Natural killer cell (primary cell): ENCODE results near the gene UQCRHL. TPM values are rescaled to one million over a fixed set of nuclear protein-coding genes. Genes with fewer than 3 reads are reported as not detected.

ENCODE experiments used
- ATAC-seq, 3 donors: fragments of 150-1000 bp in 2 of 3; fragments of 200-7000 bp in 1 of 3; cut with Tn5 transposase; 1 replicate in 1 of 3; 2 replicates in 2 of 3; pipeline ENCODE4 v1.10.0; 2021; ENCODE audit warnings: mild to moderate bottlenecking in 2 of 3, moderate library complexity in 2 of 3
- DNase-seq, 2 donors: peaks; one replicate each; pipeline versions ENCODE4 v3.0.0 to v3.0.0-alpha.2; 2013 to 2021; ENCODE audit warnings: mixed read lengths in 1 of 2
- H3K27ac ChIP-seq: one replicate; pipeline ENCODE4 v1.5.1; 2013; ENCODE audit warnings: mild to moderate bottlenecking, low read length
- H3K27me3 ChIP-seq: one replicate; pipeline ENCODE4 v1.6.1; 2013; ENCODE audit warnings: low read length; ENCODE audit not compliant: control insufficient read depth, insufficient read depth
- H3K36me3 ChIP-seq: one replicate; pipeline ENCODE4 v1.6.1; 2013; ENCODE audit warnings: low read length; ENCODE audit not compliant: control insufficient read depth, insufficient read depth
- H3K4me1 ChIP-seq: one replicate; pipeline ENCODE4 v1.6.1; 2013; ENCODE audit warnings: low read length; ENCODE audit not compliant: control insufficient read depth, insufficient read depth
- H3K4me3 ChIP-seq: one replicate; pipeline ENCODE4 v1.5.1; 2013; ENCODE audit warnings: low read length
- H3K9me3 ChIP-seq: one replicate; pipeline ENCODE4 v1.6.1; 2013; ENCODE audit warnings: low read length; ENCODE audit not compliant: control insufficient read depth, insufficient read depth
- H3K27ac Mint-ChIP-seq, 2 donors: one replicate each; pipeline ENCODE4 v1.8.0; 2022; ENCODE audit warnings: mild to moderate bottlenecking in 2 of 2, mixed read lengths in 2 of 2, moderate library complexity in 1 of 2
- H3K27me3 Mint-ChIP-seq, 2 donors: one replicate each; pipeline ENCODE4 v1.8.0; 2022; ENCODE audit warnings: low read depth in 2 of 2, mixed read lengths in 2 of 2
- H3K36me3 Mint-ChIP-seq: one replicate; pipeline ENCODE4 v1.8.0; 2022; ENCODE audit warnings: mixed read lengths
- H3K4me1 Mint-ChIP-seq, 2 donors: one replicate each; pipeline ENCODE4 v1.8.0; 2022; ENCODE audit warnings: mixed read lengths in 2 of 2
- H3K4me3 Mint-ChIP-seq: one replicate; pipeline ENCODE4 v1.8.0; 2022; ENCODE audit warnings: mild to moderate bottlenecking, moderate library complexity, mixed read lengths
- H3K9me3 Mint-ChIP-seq, 2 donors: one replicate each; pipeline ENCODE4 v1.8.0; 2022; ENCODE audit warnings: mixed read lengths in 2 of 2
- WGBS: methylation state at CpG from one replicate; pipeline ENCODE4 v1.1.7; 2013; ENCODE audit warnings: missing lambda C conversion rate; ENCODE audit not compliant: insufficient coverage; 5-methylcytosine and 5-hydroxymethylcytosine counted together
- intact Hi-C: fragments of 100-400 bp; cut with micrococcal nuclease; formaldehyde crosslinking; loops from one replicate; pipeline ENCODE4 v1.14.2; 2022
- total RNA-seq, 4 donors: library from RNA; stranded (reverse); fragments of 120-200 nt in 1 of 4; gene quantifications; one replicate each; pipeline versions ENCODE4 v1.2.3 to v1.2.4, GENCODE V29; 2013 to 2022
- TF ChIP-seq, protein P1 (sequence below): fragments of 200-600 bp; IDR thresholded peaks from one replicate; pipeline ENCODE4 v1.8.0; 2022; ENCODE audit warnings: antibody characterized with exemption

The UQCRHL gene
- total RNA-seq, 3 donors from 2014 or later (not counting 1 experiment from before 2014, with no cell fraction given), result 0.87 to 1.2 (median 1.0) TPM

GRCh38 chr1:15788624-15789301 lies 18.7 kb downstream of the UQCRHL start:
- H3K9me3 ChIP-seq, result no peaks in the 10 kb centered on the region
- no peak overlapping the region for H3K4me3 Mint-ChIP-seq
- no peaks in the 10 kb centered on the region for H3K36me3 Mint-ChIP-seq
- H3K4me1 Mint-ChIP-seq, result peaks cover 5% of the 10 kb centered on the region in 2 donors
- no peaks in the 10 kb centered on the region for H3K9me3 Mint-ChIP-seq
- no peaks in the 10 kb centered on the region for H3K36me3 ChIP-seq
- H3K4me1 ChIP-seq, result peaks cover 5% of the 10 kb centered on the region
- WGBS, result 56% methylated on average over 13 of the region's 13 CpGs
- intact Hi-C loops, result no loop called here
- no peak for DNase-seq
- peaks cover 0 to 5% of the 10 kb centered on the region in 2 donors for H3K27me3 Mint-ChIP-seq
- H3K4me3 ChIP-seq, result no peak overlapping the region
- no peaks in the 10 kb centered on the region for H3K27me3 ChIP-seq
- TF ChIP-seq, protein P1, sequence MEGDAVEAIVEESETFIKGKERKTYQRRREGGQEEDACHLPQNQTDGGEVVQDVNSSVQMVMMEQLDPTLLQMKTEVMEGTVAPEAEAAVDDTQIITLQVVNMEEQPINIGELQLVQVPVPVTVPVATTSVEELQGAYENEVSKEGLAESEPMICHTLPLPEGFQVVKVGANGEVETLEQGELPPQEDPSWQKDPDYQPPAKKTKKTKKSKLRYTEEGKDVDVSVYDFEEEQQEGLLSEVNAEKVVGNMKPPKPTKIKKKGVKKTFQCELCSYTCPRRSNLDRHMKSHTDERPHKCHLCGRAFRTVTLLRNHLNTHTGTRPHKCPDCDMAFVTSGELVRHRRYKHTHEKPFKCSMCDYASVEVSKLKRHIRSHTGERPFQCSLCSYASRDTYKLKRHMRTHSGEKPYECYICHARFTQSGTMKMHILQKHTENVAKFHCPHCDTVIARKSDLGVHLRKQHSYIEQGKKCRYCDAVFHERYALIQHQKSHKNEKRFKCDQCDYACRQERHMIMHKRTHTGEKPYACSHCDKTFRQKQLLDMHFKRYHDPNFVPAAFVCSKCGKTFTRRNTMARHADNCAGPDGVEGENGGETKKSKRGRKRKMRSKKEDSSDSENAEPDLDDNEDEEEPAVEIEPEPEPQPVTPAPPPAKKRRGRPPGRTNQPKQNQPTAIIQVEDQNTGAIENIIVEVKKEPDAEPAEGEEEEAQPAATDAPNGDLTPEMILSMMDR, result no peak
- ATAC-seq, result no peak
- H3K27ac ChIP-seq, result no peak overlapping the region
- H3K27ac Mint-ChIP-seq, result no peak overlapping the region

- no peaks in the 10 kb centered on the region for H3K4me1 ChIP-seq
- ATAC-seq (no peak), DNase-seq (no peak)
- intact Hi-C loops, result no loop called here
- Mint-ChIP-seq H3K27me3 (peaks cover 0 to 3% of the 10 kb centered on the region in 2 donors), H3K27ac (no peak overlapping the region), H3K36me3 (no peaks in the 10 kb centered on the region), H3K4me3 (no peak overlapping the region), H3K9me3 (no peaks in the 10 kb centered on the region), H3K4me1 (no peaks in the 10 kb centered on the region)
- no peaks in the 10 kb centered on the region for H3K9me3 ChIP-seq
- H3K36me3 ChIP-seq, result no peaks in the 10 kb centered on the region
- TF ChIP-seq, protein P1, result no peak
- no peaks in the 10 kb centered on the region for H3K27me3 ChIP-seq
- H3K27ac ChIP-seq, result no peak overlapping the region
- WGBS, result 95% methylated on average over 10 of the region's 10 CpGs
- H3K4me3 ChIP-seq, result no peak overlapping the region
Observed at GRCh38 chr1:15786581-15786980, 20.9 kb downstream of the UQCRHL start.

DNA sequence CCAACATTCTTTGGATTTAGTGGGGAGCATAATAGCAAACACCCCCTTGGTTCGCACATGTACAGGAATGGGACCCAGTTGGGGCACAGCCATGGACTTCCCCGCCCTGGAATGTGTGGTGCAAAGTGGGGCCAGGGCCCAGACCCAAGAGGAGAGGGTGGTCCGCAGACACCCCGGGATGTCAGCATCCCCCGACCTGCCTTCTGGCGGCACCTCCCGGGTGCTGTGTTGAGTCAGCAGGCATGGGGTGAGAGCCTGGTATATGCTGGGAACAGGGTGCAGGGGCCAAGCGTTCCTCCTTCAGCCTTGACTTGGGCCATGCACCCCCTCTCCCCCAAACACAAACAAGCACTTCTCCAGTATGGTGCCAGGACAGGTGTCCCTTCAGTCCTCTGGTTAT lies 21.8 kb downstream of the UQCRHL start:
- intact Hi-C loops, result no loop called here
- Mint-ChIP-seq H3K27me3 (peaks cover 0 to under 1% of the 10 kb centered on the region in 2 donors), H3K27ac (no peak overlapping the region), H3K9me3 (no peaks in the 10 kb centered on the region), H3K4me1 (no peaks in the 10 kb centered on the region), H3K4me3 (no peak overlapping the region), H3K36me3 (no peaks in the 10 kb centered on the region)
- no peak for DNase-seq
- Histone ChIP-seq H3K4me1 (no peaks in the 10 kb centered on the region), H3K9me3 (no peaks in the 10 kb centered on the region), H3K4me3 (no peak overlapping the region), H3K36me3 (no peaks in the 10 kb centered on the region), H3K27me3 (no peaks in the 10 kb centered on the region), H3K27ac (no peak overlapping the region)
- TF ChIP-seq, protein P1, result no peak
- 86% methylated on average over 8 of the region's 8 CpGs for WGBS
- ATAC-seq, result no peak
